VCaP (cell line): ENCODE measurements around the gene MRPL48.

Experiments used
- H3K27ac ChIP-seq: fragments of 450-650 bp; 2 replicates; pipeline ENCODE4 v1.5.1; 2017
- TF ChIP-seq, protein P1 (sequence below): fragments of 450-650 bp; conservative IDR thresholded peaks from 2 replicates; pipeline ENCODE4 v1.5.1; 2017; ENCODE audit warnings: mild to moderate bottlenecking, moderate library complexity

MRPL48 gene

GRCh38 chr11:73812234-73812633 lies 24.6 kb downstream of the MRPL48 start:
- H3K27ac ChIP-seq, result no peak overlapping the region
- TF ChIP-seq, protein P1, sequence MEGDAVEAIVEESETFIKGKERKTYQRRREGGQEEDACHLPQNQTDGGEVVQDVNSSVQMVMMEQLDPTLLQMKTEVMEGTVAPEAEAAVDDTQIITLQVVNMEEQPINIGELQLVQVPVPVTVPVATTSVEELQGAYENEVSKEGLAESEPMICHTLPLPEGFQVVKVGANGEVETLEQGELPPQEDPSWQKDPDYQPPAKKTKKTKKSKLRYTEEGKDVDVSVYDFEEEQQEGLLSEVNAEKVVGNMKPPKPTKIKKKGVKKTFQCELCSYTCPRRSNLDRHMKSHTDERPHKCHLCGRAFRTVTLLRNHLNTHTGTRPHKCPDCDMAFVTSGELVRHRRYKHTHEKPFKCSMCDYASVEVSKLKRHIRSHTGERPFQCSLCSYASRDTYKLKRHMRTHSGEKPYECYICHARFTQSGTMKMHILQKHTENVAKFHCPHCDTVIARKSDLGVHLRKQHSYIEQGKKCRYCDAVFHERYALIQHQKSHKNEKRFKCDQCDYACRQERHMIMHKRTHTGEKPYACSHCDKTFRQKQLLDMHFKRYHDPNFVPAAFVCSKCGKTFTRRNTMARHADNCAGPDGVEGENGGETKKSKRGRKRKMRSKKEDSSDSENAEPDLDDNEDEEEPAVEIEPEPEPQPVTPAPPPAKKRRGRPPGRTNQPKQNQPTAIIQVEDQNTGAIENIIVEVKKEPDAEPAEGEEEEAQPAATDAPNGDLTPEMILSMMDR, result no peak

DNA sequence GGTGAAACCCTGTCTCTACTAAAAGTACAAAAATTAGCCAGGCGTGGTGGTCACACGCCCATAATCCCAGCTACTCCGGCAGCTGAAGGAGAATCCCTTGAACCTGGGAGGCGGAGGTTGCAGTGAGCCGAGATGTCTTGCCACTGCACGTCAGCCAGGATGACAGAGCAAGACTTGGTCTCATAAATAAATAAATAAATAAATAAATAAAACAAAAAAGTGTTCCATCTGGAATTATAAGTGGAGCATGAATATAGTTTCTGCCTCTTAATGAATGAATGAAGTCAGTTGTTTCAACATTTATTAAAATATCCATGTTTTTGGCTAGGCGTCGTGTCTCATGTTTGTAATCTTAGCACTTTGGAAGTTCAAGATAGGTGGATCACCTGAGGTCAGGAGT lies 27.1 kb downstream of the MRPL48 start:
- no peak overlapping the region for H3K27ac ChIP-seq
- TF ChIP-seq, protein P1, result no peak

- TF ChIP-seq, protein P1, result no peak
Measured at GRCh38 chr11:73818846-73819245, 31.2 kb downstream of the MRPL48 start.

GRCh38 chr11:73830261-73830660 lies 42.6 kb downstream of the MRPL48 start:
- TF ChIP-seq, protein P1, result no peak
- no peak overlapping the region for H3K27ac ChIP-seq

More at GRCh38 chr11:73818846-73819245, 31.2 kb downstream of the MRPL48 start:
- H3K27ac ChIP-seq, result no peak overlapping the region

DNA sequence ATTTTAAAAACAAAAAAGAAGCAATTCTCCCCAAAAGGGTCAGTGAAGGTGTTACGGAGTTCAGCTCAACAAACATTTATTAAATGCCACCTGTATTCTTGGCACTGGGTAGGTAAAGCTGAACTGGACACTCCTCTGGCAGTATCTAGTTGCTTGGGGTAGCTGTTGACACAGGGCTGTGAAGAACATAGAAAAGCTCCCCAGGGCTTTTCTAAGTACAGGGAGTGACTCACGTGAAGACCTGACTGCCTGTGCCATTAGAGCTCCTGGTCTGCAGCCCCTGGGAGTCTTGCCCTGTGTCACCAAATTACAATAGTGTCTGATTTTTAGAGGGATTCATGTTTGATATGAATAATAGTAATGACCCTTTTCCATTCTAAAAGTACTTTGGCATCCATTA lies 45.4 kb downstream of the MRPL48 start:
- no peak overlapping the region for H3K27ac ChIP-seq

GRCh38 chr11:73838443-73839122 lies 50.9 kb downstream of the MRPL48 start:
- TF ChIP-seq, protein P1, result no peak
- H3K27ac ChIP-seq, result no peak overlapping the region

More for the DNA sequence above, 45.4 kb downstream of the MRPL48 start:
- TF ChIP-seq, protein P1, result no peak

GRCh38 chr11:73839123-73839457 lies 51.4 kb downstream of the MRPL48 start:
- no peak overlapping the region for H3K27ac ChIP-seq
- TF ChIP-seq, protein P1, result no peak
